Measurements from ENCODE around the gene MMP14.
"Not testable (repeated sequence)": the region's sequence is repeated elsewhere in the genome, so short reads cannot be mapped to it uniquely, and the experiment has no call there.

The MMP14 gene

DNA sequence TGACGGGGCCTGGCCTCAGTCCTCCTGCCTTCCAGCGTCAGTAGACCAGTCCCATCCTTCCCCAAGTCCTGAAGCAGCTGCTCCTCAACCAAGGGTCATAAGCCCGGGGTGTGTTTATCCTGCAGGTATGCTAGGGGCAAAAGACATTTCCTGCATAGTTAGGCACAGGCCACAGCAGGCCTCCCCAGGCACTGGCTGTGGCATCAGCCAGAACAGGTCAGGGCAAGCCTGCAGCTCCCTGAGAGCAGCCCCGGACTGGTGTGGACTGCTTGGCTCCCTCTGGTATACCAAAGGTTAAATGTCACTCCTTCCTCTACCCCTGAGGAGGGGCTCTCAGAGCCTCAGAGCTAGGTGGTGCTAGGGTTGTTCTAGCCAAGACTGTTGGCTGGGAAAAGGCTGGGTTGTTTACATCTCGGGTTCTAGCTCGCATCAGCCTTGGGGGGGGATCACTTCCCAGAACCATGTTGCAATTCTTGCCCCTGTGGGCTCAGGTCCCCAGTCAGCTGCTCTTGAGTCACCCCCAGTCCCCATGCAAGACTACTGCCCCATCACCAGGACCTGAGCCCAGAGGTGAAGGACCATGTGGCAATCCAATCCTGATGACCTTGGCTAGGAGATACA, 2.9 kb downstream of the MMP14 start:
- peak; percentile 56 for DNase-seq (ENCODE audit: low read depth, low spot score)
- peak overlapping the region; percentile 98 for H3K27ac ChIP-seq

DNA sequence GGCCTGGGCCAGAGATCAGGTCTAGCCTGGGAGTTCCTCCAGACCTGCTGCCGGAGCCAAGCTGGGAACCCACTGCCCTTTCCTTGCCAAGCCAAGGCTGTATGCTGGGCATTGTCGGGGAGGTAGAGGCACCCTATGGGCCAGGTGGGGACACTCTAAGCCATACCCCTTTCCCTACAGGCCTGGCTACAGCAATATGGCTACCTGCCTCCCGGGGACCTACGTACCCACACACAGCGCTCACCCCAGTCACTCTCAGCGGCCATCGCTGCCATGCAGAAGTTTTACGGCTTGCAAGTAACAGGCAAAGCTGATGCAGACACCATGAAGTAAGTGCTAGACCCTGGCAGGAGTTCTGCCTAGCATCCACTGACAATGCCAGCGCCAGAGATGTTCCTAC, 4.9 kb downstream of the MMP14 start:
- peak overlapping the region; percentile 98 for H3K27ac ChIP-seq

DNA sequence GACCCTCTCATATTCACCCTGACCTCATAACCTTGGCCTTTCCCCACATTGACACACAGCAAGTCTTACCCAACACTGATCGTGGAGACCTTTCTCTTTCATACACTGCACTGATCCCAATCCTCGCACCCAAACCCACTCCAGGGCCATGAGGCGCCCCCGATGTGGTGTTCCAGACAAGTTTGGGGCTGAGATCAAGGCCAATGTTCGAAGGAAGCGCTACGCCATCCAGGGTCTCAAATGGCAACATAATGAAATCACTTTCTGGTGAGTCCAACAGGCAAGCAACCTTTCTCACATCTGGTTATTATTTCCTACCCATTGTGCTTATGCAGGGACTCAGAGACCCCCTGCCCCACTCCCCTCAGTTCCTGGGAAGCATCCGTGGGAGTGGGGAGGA, 5.4 kb downstream of the MMP14 start:
- peak overlapping the region; percentile 98 for H3K27ac ChIP-seq
- DNase-seq (ENCODE audit: low read depth, low spot score), result no peak

More for the DNA sequence above, 4.9 kb downstream of the MMP14 start:
- no peak for DNase-seq (ENCODE audit: low read depth, low spot score)

DNA sequence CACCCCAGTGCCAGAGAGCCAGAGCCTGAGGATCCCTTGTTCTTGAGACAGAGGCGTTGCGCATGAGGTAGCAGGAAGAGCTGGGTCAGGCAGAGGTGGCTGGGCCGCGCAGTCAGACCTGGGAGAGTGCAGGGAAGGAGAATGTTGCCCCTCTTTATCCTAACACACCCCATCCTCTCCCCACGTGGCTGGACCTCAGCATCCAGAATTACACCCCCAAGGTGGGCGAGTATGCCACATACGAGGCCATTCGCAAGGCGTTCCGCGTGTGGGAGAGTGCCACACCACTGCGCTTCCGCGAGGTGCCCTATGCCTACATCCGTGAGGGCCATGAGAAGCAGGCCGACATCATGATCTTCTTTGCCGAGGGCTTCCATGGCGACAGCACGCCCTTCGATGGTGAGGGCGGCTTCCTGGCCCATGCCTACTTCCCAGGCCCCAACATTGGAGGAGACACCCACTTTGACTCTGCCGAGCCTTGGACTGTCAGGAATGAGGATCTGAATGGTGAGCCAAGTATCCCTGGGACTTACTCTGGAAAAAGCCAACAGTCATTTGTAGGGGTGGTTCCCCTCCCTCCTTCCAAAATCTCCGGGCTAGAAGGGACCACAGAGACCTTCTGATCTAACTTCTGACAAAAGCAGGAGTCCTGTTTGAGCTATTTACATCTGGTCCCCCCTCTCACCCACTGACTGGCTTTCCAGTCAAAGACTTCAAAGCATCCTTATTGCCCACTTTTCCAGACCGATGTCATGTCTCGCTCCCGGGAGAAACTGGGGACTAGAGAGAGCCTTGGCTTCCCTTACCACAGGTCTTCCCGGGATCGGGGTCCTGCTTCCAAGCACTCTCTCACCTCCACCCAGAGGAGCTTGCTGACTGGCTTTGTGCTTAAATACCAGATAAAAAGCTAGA, 6.1 kb downstream of the MMP14 start:
- DNase-seq (ENCODE audit: low read depth, low spot score), result no peak
- peak overlapping the region; percentile 98 for H3K27ac ChIP-seq

DNA sequence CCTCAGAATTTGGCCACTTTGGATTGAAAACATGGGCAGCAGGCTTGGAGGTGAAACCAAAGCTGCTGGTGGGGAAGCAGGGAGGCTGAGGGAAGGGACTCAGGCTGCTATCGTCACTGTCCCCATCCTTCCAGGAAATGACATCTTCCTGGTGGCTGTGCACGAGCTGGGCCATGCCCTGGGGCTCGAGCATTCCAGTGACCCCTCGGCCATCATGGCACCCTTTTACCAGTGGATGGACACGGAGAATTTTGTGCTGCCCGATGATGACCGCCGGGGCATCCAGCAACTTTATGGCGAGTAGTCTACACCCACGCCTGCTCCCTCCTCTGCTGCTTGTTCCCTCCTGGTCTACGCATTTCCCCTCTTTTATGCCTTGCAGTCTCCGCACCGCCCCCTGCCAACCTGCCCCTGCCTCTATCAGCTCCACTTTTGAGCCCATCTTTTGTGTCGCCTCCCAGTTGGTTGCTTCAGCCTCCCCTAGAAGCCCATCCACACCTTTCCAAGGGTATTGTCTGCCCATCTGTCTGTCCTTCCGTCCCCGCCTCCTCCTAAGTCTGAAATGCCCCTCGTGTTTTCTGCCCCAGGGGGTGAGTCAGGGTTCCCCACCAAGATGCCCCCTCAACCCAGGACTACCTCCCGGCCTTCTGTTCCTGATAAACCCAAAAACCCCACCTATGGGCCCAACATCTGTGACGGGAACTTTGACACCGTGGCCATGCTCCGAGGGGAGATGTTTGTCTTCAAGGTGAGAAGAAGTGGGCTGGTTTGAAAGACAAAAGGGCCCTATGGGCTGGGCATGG, 6.9 kb downstream of the MMP14 start:
- DNase-seq (ENCODE audit: low read depth, low spot score), result no peak
- peak overlapping the region; percentile 98 for H3K27ac ChIP-seq

DNA sequence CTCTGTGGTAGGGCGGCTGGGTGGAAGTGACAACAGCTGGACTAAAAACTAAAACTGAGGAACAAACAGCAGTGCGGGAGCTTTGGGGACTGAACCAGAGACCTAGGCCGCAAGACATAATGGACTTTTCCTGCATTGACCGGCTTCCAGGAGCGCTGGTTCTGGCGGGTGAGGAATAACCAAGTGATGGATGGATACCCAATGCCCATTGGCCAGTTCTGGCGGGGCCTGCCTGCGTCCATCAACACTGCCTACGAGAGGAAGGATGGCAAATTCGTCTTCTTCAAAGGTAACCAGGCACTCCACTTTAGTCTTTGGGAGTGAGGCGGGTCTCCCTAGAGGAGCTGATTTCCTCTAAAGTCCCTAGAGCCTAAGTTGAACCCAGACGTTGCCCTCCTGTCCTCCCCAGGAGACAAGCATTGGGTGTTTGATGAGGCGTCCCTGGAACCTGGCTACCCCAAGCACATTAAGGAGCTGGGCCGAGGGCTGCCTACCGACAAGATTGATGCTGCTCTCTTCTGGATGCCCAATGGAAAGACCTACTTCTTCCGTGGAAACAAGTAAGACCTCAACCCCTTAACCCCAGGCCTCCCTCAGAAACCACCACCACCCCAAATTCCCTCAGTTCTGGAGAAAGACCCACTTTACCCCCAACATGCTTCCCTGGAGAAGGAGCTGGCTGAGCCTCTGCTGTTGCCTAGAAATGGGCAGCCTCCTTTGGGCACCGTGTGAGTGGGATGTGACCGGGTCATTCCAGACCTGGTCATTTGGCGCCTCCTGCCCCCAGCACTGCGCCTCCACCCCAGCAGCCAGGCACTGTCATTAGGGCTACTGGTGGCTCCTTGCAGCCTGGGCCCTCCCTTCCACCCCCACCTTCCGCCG, 8.1 kb downstream of the MMP14 start:
- DNase-seq (ENCODE audit: low read depth, low spot score), result no peak
- peak overlapping the region; percentile 98 for H3K27ac ChIP-seq

DNA sequence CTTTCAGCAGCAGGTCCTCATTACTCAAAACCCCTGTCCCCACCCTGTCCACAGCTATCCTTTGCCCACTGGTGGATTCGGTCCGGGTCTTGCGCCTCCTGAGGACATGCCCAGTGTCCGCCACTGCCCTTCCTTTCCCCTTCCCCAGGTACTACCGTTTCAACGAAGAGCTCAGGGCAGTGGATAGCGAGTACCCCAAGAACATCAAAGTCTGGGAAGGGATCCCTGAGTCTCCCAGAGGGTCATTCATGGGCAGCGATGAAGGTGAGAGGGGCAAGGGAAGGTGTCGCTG, 8.7 kb downstream of the MMP14 start:
- no peak for DNase-seq (ENCODE audit: low read depth, low spot score)
- H3K27ac ChIP-seq, result peak overlapping the region; percentile 98

DNA sequence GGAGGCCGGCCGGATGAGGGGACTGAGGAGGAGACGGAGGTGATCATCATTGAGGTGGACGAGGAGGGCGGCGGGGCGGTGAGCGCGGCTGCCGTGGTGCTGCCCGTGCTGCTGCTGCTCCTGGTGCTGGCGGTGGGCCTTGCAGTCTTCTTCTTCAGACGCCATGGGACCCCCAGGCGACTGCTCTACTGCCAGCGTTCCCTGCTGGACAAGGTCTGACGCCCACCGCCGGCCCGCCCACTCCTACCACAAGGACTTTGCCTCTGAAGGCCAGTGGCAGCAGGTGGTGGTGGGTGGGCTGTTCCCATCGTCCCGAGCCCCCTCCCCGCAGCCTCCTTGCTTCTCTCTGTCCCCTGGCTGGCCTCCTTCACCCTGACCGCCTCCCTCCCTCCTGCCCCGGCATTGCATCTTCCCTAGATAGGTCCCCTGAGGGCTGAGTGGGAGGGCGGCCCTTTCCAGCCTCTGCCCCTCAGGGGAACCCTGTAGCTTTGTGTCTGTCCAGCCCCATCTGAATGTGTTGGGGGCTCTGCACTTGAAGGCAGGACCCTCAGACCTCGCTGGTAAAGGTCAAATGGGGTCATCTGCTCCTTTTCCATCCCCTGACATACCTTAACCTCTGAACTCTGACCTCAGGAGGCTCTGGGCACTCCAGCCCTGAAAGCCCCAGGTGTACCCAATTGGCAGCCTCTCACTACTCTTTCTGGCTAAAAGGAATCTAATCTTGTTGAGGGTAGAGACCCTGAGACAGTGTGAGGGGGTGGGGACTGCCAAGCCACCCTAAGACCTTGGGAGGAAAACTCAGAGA, 9.6 kb downstream of the MMP14 start:
- no peak for DNase-seq (ENCODE audit: low read depth, low spot score)
- H3K27ac ChIP-seq, result peak overlapping the region; percentile 98

DNA sequence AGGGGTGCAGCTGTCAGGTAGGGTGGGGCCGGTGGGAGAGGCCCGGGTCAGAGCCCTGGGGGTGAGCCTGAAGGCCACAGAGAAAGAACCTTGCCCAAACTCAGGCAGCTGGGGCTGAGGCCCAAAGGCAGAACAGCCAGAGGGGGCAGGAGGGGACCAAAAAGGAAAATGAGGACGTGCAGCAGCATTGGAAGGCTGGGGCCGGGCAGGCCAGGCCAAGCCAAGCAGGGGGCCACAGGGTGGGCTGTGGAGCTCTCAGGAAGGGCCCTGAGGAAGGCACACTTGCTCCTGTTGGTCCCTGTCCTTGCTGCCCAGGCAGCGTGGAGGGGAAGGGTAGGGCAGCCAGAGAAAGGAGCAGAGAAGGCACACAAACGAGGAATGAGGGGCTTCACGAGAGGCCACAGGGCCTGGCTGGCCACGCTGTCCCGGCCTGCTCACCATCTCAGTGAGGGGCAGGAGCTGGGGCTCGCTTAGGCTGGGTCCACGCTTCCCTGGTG, 10.5 kb downstream of the MMP14 start:
- DNase-seq (ENCODE audit: low read depth, low spot score), result no peak
- H3K27ac ChIP-seq, result peak overlapping the region; percentile 98

DNA sequence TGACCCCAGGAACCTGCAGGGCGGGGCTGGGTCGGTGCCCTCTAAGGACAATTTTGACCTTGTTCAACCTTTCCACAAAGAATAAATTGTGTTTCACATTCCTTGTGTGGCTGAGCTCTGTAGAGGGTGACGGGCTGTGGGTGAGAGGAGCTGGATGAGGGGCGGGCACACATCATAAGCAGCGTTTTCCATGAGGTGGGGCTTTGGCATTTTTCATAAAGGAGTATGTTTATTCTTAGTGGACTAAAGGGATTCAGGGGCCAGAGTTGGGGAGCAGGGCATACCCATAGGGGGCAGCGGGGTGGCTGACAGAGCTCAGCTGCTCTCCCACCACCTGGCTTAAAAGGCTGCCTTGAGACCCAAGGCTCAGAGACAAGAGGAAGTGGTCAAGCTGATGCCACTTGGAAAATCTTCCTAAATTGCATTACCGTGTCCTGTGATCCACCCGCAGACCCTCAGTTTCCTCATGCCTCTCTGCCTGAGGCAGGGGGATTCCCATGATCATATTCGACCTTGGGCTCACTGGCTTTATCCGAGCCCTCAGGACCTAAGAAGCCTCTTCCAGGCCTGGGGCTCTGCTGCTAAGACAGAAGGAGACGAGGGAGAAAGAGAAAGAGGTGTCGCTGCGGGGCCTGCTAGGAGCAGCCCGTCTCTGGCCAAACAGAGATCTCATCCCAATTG, 11.4 kb downstream of the MMP14 start:
- DNase-seq (ENCODE audit: low read depth, low spot score), result no peak
- H3K27ac ChIP-seq, result peak overlapping the region; percentile 98

DNA sequence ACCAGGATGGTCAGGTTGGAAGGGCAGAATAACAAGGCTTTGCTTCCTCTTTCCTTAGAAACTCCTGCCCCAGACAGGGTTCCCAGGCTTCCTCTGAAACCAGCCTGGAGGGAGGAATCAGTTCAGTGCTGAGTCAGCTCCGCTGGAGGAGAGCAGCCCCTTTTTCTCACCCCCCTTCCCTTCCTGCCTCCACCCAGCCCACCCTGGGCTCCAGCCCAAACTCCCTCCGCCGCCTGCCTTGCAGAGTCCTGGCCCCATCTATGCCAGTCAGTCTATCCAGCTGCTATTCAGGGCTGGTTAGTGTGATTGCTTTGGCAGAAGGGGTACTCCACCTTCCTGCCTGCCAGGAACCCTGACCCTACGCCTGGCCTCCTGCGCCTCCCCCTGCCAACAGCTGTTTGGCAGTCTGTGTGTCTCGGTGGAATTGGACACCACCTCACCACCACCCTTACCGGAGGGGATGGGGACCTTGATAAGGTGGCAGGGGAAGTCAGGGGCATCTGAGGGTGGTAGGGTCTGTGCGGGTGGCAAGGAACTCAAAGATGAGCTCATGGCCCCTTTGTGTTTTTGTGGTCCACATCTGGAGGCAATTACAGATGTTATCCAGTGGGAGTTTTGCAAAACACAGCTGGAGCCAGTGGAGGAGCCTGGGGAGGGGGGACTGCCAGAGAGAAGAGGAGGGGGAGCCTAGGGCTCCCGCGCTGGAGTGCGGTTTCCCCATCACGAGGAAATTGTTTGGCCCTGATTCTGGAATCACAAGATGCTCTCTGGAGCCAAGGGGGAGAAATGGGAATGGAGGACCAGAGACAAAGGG, 12.2 kb downstream of the MMP14 start:
- peak overlapping the region; percentile 98 for H3K27ac ChIP-seq
- no peak for DNase-seq (ENCODE audit: low read depth, low spot score)

DNA sequence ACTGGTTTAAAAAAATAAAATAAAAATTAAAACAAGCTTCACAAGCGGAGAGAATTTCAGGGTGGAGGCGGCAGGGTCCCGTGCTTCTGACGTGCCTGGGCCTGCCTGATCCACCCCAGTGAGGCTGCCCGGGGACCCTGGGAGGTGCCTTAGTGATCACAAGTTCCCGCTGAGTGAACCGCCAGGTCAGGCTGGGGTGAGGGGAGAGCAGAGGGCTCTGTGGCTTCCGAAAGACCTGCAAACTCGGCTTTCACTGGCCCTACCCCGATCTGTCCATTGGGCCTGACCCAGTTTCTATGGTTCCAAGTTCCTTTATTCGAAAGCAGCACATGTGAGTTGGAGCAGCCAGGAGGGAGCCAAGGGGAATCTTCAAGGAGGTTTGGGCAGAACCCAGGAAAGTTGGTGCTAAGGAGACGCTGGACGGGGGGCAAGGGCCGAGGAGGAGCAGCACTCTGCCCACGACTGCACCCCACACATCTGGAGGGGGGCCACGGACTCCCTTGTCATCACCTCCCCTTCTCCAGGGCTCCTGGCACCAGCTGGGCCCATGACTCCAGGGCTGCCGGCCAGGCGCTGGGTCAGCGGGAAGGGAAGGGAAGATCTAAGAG, 12.9 kb downstream of the MMP14 start:
- H3K27ac ChIP-seq, result peak overlapping the region; percentile 98

DNA sequence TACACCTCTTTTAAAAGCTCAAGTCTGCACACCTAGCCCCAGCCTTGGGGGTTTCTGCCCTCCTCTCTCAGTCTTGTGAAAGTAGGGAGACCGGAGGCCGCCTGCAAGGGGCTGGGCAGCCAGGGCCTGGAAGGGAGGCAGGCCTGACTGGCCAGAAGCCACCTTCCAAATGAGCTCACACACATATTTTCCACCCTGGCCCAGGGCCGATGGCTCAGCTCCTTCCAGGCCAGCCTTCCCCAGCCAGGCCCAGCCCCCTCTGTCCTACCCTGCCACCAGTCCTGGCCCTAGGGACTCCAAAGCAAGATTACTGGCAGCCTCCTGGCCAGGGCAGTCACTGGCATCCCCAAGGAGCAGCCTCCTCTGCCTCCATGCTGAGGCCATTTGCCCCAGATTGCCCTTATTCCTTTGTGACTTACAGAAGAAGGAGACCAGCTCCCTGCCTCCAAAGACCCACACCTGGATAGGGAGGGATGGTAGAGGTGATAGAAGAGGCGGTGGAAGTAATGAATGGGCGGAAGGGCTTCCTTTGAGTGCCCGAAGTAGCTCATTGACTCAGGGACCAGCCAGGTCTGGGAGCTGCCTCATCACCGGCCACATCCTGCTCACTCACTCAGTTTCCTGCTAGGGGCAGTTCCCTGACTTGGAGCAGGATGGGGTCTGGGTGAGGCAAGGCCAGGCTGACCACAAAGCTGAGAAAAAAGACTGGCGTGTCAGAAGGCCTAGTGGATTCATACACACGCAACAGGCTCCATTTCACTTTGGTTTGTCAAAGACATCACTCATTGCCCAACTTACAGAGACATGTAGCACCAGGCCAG, 14.8 kb downstream of the MMP14 start:
- H3K27ac ChIP-seq, result peak overlapping the region; percentile 98
- peak; percentile 68 for DNase-seq (ENCODE audit: low read depth, low spot score)

More for the DNA sequence above, 12.9 kb downstream of the MMP14 start:
- no peak for DNase-seq (ENCODE audit: low read depth, low spot score)

DNA sequence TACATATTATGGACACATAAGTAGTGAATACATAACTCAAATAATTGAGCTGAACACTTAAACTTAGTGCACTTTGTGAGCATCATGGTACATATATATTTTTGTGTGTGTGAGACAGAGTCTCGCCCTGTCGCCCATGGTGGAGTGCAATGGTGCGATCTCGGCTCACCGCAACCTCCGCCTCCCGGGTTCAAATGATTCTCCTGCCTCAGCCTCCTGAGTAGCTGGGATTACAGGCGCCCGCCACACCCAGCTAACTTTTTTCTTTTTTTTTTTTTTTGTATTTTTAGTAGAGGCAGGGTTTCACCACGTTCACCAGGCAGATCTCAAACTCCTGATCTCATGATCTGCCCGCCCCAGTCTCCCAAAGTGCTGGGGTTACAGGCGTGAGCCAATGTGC, 15.8 kb downstream of the MMP14 start:
- peak overlapping the region; percentile 98 for H3K27ac ChIP-seq
- DNase-seq (ENCODE audit: low read depth, low spot score), result not testable (repeated sequence)

DNA sequence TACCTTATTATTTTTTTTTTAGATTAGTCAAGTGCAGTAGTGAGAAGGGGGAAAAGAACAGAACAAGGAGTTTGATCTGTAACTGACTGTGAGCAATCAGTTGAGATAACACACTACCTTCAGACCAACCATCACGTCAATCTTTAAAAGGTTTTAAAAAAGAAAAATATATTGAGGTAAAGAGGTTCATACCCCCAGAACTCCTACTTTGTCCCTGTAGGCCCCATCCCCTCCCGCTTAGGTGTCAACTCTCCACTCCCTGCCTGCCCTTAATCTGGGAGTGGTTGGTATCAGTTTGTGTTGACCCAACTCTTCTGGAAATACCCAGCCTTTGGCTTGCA, 16.2 kb downstream of the MMP14 start:
- no peak for DNase-seq (ENCODE audit: low read depth, low spot score)
- peak overlapping the region; percentile 98 for H3K27ac ChIP-seq

DNA sequence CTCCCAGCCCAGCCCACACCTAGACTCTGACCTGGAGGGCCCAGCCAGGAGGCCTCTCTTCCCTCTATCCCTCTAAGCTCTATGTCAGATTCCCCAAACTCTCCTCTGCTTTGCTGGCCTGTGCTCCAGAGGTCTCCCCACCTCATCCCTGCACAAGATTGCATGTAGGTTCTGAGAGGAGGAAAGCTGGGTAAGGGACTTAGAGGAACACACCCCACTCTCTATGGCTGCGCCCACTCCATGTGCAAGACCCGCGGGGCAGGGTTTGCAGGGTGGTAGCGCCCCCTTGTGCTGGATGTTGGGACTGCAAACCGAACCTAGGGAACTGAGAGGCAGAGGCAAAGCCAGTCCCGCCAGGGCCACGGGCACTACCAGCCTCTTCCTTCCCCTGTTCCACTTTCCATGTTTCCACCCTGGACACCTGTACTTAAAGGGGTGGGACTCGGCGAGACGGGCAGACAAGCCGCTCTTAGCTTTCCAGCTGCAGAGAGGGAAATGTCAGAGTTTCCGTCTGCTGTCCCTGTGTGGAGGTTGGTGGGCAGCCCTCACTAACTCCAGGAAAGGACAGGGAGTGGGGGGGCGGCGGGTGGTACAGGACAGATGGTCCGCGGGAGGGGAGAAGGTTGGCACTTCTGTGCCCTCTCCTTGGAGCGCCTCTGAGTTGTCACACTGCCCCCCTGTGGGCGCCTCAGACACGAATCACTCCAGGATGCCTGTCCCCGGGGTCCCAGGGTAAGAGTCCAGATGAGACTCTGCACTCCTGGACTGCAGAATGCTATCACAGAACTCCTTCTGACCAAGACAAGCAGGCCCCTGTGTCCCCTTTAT, 16.8 kb downstream of the MMP14 start:
- H3K27ac ChIP-seq, result peak overlapping the region; percentile 98
- DNase-seq (ENCODE audit: low read depth, low spot score), result no peak
